Measurements from ENCODE around the gene PRKAG2.

The PRKAG2 gene

DNA sequence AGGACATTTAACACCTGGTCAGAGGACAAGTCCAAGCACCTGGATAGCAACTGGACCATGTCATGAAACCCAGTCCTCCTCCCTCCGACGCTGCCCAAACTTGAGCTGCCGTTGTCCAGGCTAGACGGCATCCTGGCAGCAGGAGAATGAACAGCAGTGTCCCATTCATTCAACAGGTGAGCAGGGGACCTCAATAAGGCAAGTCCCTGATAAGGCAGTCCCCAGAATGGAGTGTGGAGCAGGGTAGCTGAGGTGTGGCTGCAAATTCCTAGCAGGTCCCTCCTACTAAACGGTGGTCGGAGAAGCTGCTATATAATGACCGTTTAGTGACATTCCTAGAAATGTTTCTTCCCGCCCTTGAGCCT is 169.8 kb downstream of the PRKAG2 start:
- H3K9me3 ChIP-seq (ENCODE audit: insufficient read depth, low read depth, low read length): peaks cover 2% of the 10 kb centered on the region

DNA sequence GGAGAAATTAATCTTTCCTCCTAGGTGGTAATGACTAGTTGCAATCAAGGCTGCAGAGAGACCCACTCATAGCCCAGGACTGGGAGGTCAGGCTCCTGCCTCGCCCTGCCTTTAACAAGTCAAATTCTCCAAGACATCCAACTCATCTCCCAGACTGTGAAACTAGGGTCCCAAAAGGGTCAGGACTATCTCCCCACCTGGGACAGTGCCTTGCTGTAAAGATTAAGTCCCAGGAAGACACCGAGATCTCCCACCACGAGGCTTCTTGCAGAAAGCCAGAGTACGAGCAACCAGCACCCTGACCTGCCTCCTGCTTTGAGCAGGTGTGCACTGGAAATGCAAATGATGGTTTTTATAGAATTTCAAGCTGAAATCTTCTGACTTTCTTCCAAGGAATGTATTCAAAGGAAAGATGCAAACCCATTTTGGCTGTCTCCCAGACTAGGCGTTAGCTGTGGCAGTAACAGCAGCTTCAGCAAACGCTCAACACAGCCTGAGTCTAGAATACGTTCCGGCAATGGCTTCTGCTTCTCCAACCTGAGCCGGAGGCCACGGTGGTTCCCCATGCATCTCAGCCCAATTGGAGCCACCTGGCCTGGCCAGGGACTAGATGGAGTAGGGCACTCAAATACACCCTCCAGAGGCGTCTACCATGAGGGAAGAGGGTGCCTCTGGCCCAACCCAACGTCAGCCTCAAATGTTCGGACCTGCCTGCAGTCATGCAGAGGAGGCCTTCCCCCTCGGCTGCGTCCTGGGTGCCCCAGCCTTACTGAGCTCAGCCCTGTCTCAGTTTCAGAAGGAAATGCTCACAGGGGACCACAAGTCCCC is 170.4 kb downstream of the PRKAG2 start:
- no peaks in the 10 kb centered on the region for H3K79me2 ChIP-seq (ENCODE audit: control insufficient read depth, insufficient read depth, low read length, poor library complexity)
- no peak overlapping the region for H3K4me2 ChIP-seq (ENCODE audit: low read length)
- H3K23ac ChIP-seq (ENCODE audit: low read length): no peak overlapping the region
- no peak overlapping the region for H3K9ac ChIP-seq (ENCODE audit: low read length)
- no peak overlapping the region for H2BK120ac ChIP-seq (ENCODE audit: insufficient read depth, low read length, poor library complexity)
- H3K4ac ChIP-seq (ENCODE audit: low read depth, low read length): no peak overlapping the region
- no peak overlapping the region for H3K18ac ChIP-seq (ENCODE audit: low read length)
- no peaks in the 10 kb centered on the region for H3K36me3 ChIP-seq (ENCODE audit: control insufficient read depth in 1 of 2, insufficient read depth in 2 of 2, low read length in 2 of 2)
- peak overlapping the region; percentile 35 for H2AK5ac ChIP-seq (ENCODE audit: low read length)
- no peak overlapping the region for H4K12ac ChIP-seq (ENCODE audit: low read depth, low read length)
- no CpG with 5 or more reads among the region's 15 CpGs for WGBS (ENCODE audit: extremely low coverage, insufficient coverage, insufficient read length)
- H4K8ac ChIP-seq (ENCODE audit: low read depth, low read length): no peak overlapping the region
- no peak overlapping the region for H3K4me3 ChIP-seq (ENCODE audit: low read depth, low read length)
- H3K9me3 ChIP-seq (ENCODE audit: insufficient read depth, low read depth, low read length): peaks cover 2% of the 10 kb centered on the region
- H3K14ac ChIP-seq (ENCODE audit: low read length): peak overlapping the region; percentile 13
- H2BK5ac ChIP-seq (ENCODE audit: low read depth, low read length, poor library complexity): peak overlapping the region; percentile 17
- peak overlapping the region; percentile 59 for H4K91ac ChIP-seq (ENCODE audit: low read depth, low read length)
- H3K27me3 ChIP-seq (ENCODE audit: insufficient read depth, low read length): no peaks in the 10 kb centered on the region
- DNase-seq: peak in 1 of 2 donors; percentile 34
- H3K27ac ChIP-seq (ENCODE audit: low read depth, low read length): no peak overlapping the region
- peak overlapping the region; percentile 15 for H2BK12ac ChIP-seq (ENCODE audit: low read length)
- H3K79me1 ChIP-seq (ENCODE audit: low read length): peaks cover 4% of the 10 kb centered on the region
- peaks cover 4 to 16% of the 10 kb centered on the region in 2 experiments for H3K4me1 ChIP-seq (ENCODE audit: control insufficient read depth in 1 of 2, insufficient read depth in 2 of 2, low read length in 2 of 2)
- H2AFZ ChIP-seq (ENCODE audit: insufficient read depth, low read length, poor library complexity): no peak overlapping the region

More for the DNA sequence above, 169.8 kb downstream of the PRKAG2 start:
- Histone ChIP-seq H3K36me3 (ENCODE audit: control insufficient read depth in 1 of 2, insufficient read depth in 2 of 2, low read length in 2 of 2) (no peaks in the 10 kb centered on the region), H2AK5ac (ENCODE audit: low read length) (peak overlapping the region; percentile 35), H2BK12ac (ENCODE audit: low read length) (peak overlapping the region; percentile 29), H3K18ac (ENCODE audit: low read length) (no peak overlapping the region), H3K23ac (ENCODE audit: low read length) (no peak overlapping the region), H3K79me1 (ENCODE audit: low read length) (peaks cover 4% of the 10 kb centered on the region), H3K4me1 (ENCODE audit: control insufficient read depth in 1 of 2, insufficient read depth in 2 of 2, low read length in 2 of 2) (peaks cover 4 to 16% of the 10 kb centered on the region in 2 experiments), H3K14ac (ENCODE audit: low read length) (no peak overlapping the region), H3K27ac (ENCODE audit: low read depth, low read length) (no peak overlapping the region), H3K4ac (ENCODE audit: low read depth, low read length) (no peak overlapping the region), H3K4me3 (ENCODE audit: low read depth, low read length) (no peak overlapping the region), H2AFZ (ENCODE audit: insufficient read depth, low read length, poor library complexity) (no peak overlapping the region), H3K9ac (ENCODE audit: low read length) (no peak overlapping the region), H4K8ac (ENCODE audit: low read depth, low read length) (no peak overlapping the region), H4K91ac (ENCODE audit: low read depth, low read length) (peak overlapping the region; percentile 59), H2BK120ac (ENCODE audit: insufficient read depth, low read length, poor library complexity) (no peak overlapping the region), H3K27me3 (ENCODE audit: insufficient read depth, low read length) (no peaks in the 10 kb centered on the region), H3K4me2 (ENCODE audit: low read length) (no peak overlapping the region), H2BK5ac (ENCODE audit: low read depth, low read length, poor library complexity) (no peak overlapping the region), H4K12ac (ENCODE audit: low read depth, low read length) (no peak overlapping the region), H3K79me2 (ENCODE audit: control insufficient read depth, insufficient read depth, low read length, poor library complexity) (no peaks in the 10 kb centered on the region)
- DNase-seq: no peak
- no CpG with 5 or more reads among the region's 8 CpGs for WGBS (ENCODE audit: extremely low coverage, insufficient coverage, insufficient read length)

GRCh38 chr7:151705636-151706276 is 171.2 kb downstream of the PRKAG2 start:
- Histone ChIP-seq H3K4ac (ENCODE audit: low read depth, low read length) (no peak overlapping the region), H3K36me3 (ENCODE audit: control insufficient read depth in 1 of 2, insufficient read depth in 2 of 2, low read length in 2 of 2) (no peaks in the 10 kb centered on the region), H2BK5ac (ENCODE audit: low read depth, low read length, poor library complexity) (no peak overlapping the region), H4K91ac (ENCODE audit: low read depth, low read length) (no peak overlapping the region), H2BK12ac (ENCODE audit: low read length) (peak overlapping the region; percentile 61), H3K4me3 (ENCODE audit: low read depth, low read length) (no peak overlapping the region), H3K79me1 (ENCODE audit: low read length) (peaks cover 7% of the 10 kb centered on the region), H2AK5ac (ENCODE audit: low read length) (no peak overlapping the region), H3K14ac (ENCODE audit: low read length) (no peak overlapping the region), H3K4me1 (ENCODE audit: control insufficient read depth in 1 of 2, insufficient read depth in 2 of 2, low read length in 2 of 2) (peaks cover 4 to 16% of the 10 kb centered on the region in 2 experiments), H3K18ac (ENCODE audit: low read length) (no peak overlapping the region), H4K12ac (ENCODE audit: low read depth, low read length) (no peak overlapping the region), H3K23ac (ENCODE audit: low read length) (no peak overlapping the region), H3K4me2 (ENCODE audit: low read length) (no peak overlapping the region), H2BK120ac (ENCODE audit: insufficient read depth, low read length, poor library complexity) (no peak overlapping the region), H4K8ac (ENCODE audit: low read depth, low read length) (no peak overlapping the region), H3K9me3 (ENCODE audit: insufficient read depth, low read depth, low read length) (peaks cover 2% of the 10 kb centered on the region), H3K79me2 (ENCODE audit: control insufficient read depth, insufficient read depth, low read length, poor library complexity) (no peaks in the 10 kb centered on the region), H2AFZ (ENCODE audit: insufficient read depth, low read length, poor library complexity) (no peak overlapping the region), H3K9ac (ENCODE audit: low read length) (no peak overlapping the region), H3K27ac (ENCODE audit: low read depth, low read length) (no peak overlapping the region), H3K27me3 (ENCODE audit: insufficient read depth, low read length) (no peaks in the 10 kb centered on the region)
- WGBS (ENCODE audit: extremely low coverage, insufficient coverage, insufficient read length): no CpG with 5 or more reads among the region's 7 CpGs
- DNase-seq: peak; percentile 95 to 97

GRCh38 chr7:151704960-151705635 is 171.8 kb downstream of the PRKAG2 start:
- no peak overlapping the region for H2AK5ac ChIP-seq (ENCODE audit: low read length)
- peaks cover 7% of the 10 kb centered on the region for H3K79me1 ChIP-seq (ENCODE audit: low read length)
- no peak overlapping the region for H3K27ac ChIP-seq (ENCODE audit: low read depth, low read length)
- no peak overlapping the region for H2AFZ ChIP-seq (ENCODE audit: insufficient read depth, low read length, poor library complexity)
- H2BK12ac ChIP-seq (ENCODE audit: low read length): peak overlapping the region; percentile 61
- no peak overlapping the region for H3K23ac ChIP-seq (ENCODE audit: low read length)
- H3K4ac ChIP-seq (ENCODE audit: low read depth, low read length): no peak overlapping the region
- DNase-seq: no peak
- H3K4me2 ChIP-seq (ENCODE audit: low read length): no peak overlapping the region
- peaks cover 2% of the 10 kb centered on the region for H3K9me3 ChIP-seq (ENCODE audit: insufficient read depth, low read depth, low read length)
- no peaks in the 10 kb centered on the region for H3K27me3 ChIP-seq (ENCODE audit: insufficient read depth, low read length)
- H3K9ac ChIP-seq (ENCODE audit: low read length): no peak overlapping the region
- no peak overlapping the region for H2BK5ac ChIP-seq (ENCODE audit: low read depth, low read length, poor library complexity)
- H3K79me2 ChIP-seq (ENCODE audit: control insufficient read depth, insufficient read depth, low read length, poor library complexity): no peaks in the 10 kb centered on the region
- no peaks in the 10 kb centered on the region for H3K36me3 ChIP-seq (ENCODE audit: control insufficient read depth in 1 of 2, insufficient read depth in 2 of 2, low read length in 2 of 2)
- H4K8ac ChIP-seq (ENCODE audit: low read depth, low read length): no peak overlapping the region
- H3K14ac ChIP-seq (ENCODE audit: low read length): peak overlapping the region; percentile 32
- no peak overlapping the region for H2BK120ac ChIP-seq (ENCODE audit: insufficient read depth, low read length, poor library complexity)
- whole genome bisulfite sequencing (ENCODE audit: extremely low coverage, insufficient coverage, insufficient read length): no CpG with 5 or more reads among the region's 17 CpGs
- no peak overlapping the region for H3K18ac ChIP-seq (ENCODE audit: low read length)
- H4K12ac ChIP-seq (ENCODE audit: low read depth, low read length): no peak overlapping the region
- H3K4me1 ChIP-seq (ENCODE audit: control insufficient read depth in 1 of 2, insufficient read depth in 2 of 2, low read length in 2 of 2): peaks cover 4 to 16% of the 10 kb centered on the region in 2 experiments
- H4K91ac ChIP-seq (ENCODE audit: low read depth, low read length): peak overlapping the region; percentile 25
- H3K4me3 ChIP-seq (ENCODE audit: low read depth, low read length): no peak overlapping the region

Measured in trophoblast cell (in vitro differentiated cells and primary cell).